Stimulated activated naive CD4-positive, alpha-beta T cell (primary cell): ENCODE measurements around the gene THAP2.
"Not testable (repeated sequence)": the region's sequence is repeated elsewhere in the genome, so short reads cannot be mapped to it uniquely, and the experiment has no call there.

Experiments
- DNase-seq, 6 experiments: peaks; one replicate each; lab custom pipeline; 2025; lab: John Stamatoyannopoulos, UW

The THAP2 gene

GRCh38 chr12:71662849-71663560 is 1.1 kb upstream of the THAP2 start:
- DNase-seq, result peak; percentile 66 to 90 (median 76)

DNA sequence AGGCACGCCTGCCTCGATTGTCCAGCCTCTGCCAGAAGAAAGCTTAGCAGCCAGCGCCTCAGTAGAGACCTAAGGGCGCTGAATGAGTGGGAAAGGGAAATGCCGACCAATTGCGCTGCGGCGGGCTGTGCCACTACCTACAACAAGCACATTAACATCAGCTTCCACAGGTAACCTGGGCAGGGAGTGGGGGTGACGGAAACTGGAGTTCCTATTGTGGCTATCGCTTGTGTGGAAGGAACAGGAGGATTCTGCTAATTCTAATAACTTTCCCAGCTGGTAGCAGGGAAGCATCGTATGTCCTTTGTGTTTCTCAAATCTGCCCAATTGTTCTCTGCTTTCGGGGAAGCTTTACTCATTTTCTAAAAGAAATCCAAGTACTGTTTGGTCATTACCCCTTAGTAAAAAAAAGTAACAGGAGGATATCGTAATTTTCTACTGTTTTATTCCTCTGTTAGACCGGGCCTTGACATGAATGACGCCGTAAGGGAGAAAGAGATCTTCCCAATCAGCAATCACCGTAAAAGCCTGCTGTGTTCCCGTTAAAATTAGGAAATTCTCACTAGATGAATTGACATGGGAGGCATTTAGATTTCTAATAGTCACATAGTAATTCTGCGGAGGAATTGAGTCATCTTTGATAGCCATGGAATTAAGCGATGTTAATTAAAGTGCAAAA is 449 bp downstream of the THAP2 start:
- DNase-seq, result no peak

- no peak for DNase-seq
Observed at GRCh38 chr12:71665090-71665463, 976 bp downstream of the THAP2 start.

GRCh38 chr12:71666259-71666658 is 2.2 kb downstream of the THAP2 start:
- no peak for DNase-seq

DNA sequence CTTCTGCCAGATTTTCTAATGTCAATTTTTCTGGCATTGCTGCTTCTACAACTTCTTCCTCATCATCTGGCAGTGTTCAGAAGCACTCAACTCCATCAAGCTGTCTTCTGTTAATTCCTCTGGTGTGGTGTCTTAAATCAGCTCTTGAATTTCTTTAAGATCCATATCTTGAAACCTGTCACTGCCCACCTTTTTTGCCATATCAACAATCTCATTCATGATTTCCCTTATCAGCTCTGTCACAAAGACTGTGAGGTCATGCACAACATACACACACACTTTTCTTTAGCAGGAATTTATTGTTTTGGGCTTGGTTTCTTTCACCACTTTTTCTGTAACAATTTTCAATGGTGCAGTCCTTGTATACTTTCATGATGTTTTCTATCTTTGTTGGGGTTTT is 7.2 kb downstream of the THAP2 start:
- no peak for DNase-seq

GRCh38 chr12:71671816-71672215 is 7.7 kb downstream of the THAP2 start:
- DNase-seq, result no peak

DNA sequence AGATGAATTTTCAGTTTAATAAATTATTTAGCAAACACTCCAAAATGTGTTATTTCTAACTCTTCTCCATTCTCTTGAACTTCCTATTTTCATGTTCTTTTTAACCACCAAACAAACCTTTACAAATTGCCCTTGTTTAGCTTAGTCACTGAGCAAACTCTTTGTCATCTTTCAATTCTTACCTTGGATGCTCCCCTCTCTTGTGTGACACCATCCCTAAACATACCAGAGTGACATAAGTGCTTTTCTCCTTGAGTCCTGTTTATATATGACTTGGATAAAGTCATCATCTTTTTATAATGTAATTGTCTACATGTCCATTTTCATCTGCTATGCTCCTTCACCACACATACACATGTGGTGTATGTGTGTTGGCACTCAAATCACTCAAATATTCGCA is 18.4 kb downstream of the THAP2 start:
- DNase-seq, result no peak

DNA sequence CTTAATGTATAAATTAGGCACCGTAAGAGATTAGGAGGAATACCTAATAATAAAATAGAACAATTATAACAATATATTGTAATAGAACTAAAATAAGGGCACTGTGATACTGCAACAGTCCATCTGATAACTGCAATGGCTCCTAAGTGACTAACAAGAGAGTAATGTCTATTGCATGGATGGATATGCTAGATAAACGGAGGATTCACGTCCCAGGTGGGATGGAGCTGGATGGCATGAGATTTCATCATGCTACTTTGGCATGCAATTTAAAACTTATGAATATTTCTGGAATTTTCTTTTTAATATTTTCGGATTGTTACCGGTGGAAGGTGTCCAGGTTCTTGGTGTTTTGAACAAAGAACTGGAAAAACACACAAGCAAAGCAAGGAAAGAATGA is 19.5 kb downstream of the THAP2 start:
- no peak for DNase-seq

DNA sequence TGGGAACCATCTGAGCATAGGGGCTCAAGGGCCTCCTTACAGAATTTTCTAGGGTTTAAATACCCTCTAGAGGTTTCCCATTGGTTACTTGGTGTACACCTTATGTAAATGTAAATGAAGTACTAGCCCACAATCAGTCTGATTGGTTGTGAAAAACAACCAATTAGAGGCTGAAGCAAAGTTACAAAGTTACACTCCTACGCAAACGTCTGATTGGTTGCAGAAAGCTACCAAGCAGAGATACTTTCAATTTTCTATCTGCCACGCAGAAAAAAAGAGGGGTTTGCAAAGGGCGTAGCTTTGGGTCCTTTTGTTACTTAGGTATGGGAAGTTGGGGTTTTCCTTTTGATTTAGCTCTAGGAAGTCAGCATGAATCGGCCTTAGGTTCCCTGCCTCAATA is 20.0 kb downstream of the THAP2 start:
- DNase-seq, result peak in 4 of 6 experiments; percentile 2 to 57 (median 44)

DNA sequence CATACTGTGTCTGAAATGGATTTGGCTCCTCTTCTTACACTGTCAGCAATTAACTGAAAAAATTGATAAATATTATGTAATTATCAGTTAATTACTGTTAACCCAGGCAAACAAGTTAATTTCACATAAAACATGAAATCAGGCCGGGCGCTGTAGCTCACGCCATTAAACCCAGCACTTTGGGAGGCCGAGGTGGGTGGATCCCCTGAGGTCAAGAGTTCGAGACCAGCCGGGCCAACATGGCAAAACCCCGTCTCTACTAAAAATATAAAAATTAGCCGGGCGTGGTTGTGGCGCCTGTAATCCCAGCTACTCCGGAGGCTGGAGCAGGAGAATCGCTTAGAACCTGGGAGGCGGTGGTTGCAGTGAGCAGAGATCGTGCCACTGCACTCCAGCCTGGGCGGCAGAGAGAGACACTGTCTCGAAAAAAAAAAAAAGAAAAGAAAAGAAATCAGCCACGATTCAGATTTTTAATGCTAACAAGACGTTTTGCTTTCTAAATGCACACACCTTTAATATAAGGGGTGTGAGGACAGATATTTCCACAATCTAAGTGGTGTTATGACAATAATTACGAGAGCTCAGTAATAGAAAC is 21.3 kb downstream of the THAP2 start:
- DNase-seq, result peak in 1 of 6 experiments; percentile 14

DNA sequence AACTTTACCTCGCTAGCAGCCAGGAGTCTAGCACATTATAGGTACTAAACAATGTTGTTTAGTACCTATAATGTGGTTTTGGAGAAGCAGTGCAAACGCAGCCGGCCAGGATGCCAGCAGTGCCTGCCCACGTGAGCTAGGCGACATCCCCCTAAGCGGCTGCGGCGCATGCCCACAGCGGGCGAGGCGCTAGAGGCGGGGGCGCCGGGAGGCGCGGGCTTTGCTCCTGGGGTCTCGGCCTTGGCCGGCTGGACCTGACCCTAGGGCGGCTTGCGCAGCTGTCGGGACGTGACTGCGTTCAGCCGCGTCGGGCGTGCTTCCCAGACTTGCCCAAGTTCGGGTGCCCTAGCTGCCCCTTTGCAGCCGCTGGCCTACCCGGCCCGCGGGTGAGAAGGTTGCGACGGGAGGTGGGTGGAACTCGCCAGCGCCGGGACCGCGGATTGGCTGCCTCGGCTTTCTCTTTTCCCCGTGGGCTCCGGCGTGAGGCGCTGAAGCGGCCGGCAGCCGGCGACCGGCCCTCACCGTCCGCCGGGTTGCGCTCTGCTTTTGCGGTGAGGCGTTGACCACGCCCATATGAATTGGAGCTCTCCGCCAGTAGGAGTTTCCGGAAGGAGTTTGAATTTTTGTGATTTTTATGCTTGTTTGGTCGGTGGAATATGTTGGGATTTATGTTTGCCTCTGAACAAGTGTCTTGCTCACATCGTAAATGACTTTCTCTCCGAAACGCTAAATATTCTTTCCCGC is 22.0 kb downstream of the THAP2 start, which contains the start of gene TMEM19:
Gene TMEM19 (plus strand): TSS at position 169 of the 744 bp plus-strand sequence. CDS start 599 bp downstream, outside the sequence.
- DNase-seq, result peak; percentile 69 to 94 (median 81)

GRCh38 chr12:71686658-71687025 is 22.5 kb downstream of the THAP2 start:
- no peak for DNase-seq

DNA sequence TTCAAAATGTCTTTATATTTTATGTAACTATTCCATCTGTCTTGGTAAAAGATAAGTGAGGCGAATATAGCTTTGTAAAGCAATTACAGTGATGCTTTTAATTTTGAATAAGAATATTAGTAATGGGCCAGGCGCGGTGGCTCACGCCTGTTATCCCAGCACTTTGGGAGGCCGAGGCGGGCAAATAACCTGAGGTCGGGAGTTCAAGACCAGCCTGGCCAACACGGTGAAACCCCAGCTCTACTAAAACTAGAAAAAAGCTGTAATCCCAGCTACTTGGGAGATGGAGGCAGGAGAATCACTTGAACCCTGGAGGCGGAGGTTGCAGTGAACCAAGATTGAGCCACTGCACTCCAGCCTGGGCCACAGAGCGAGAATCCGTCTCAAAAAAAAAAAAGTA is 23.1 kb downstream of the THAP2 start:
- not testable (repeated sequence) for DNase-seq

DNA sequence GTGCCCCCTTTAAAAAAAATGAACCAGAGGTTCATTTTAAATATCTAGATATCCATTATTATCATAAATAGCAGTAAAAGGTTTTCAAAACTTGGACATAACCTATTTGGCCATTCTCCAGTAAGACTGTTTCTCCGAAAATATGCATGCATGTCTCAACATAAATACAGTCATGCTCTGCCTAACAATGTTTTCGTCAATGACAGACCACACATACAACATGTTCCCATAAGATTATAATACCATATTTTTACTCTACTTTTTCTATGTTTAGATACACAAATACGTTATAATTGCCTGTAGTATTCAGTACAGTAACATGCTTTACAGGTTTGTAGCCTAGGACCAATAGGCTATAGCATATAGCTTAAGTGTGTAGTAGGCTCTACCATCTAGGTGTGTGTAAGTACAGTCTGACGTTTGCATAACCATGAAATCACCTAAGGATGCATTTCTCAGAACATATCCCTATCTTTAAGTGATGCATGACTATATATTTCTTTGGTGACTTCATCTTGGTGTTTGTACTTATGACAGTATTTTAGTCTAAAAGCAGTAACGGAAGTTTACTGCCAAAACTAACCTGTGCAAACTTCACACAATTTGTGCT is 25.0 kb downstream of the THAP2 start:
- no peak for DNase-seq

DNA sequence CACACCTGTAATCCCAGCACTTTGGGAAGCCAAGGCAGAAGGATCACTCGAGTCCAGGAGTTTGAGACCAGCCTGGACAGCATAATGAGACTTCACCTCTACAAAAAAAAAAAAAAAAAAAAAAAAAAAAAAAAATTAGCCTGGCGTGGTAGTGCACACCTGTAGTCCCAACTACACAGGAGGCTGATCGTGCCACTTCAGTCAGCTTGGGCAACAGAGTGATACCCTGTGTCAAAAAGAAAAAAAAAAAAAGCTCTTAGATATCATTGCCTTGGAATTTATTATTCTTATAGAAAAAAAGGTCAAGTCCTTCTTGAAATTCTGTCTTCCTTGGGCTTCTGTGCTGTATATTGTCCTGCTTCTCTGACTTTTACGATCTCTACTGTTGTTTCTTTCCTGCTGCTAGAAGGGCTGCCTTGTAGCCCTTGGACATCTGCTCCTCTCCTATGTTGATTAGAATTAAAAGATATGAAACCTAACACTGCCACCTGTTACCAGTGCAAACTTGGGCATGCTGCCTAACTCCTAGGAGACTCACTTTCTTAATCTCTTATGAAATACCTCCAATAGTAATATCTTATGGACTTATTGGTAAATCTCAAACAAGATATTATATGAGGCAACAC is 27.5 kb downstream of the THAP2 start:
- DNase-seq, result no peak

GRCh38 chr12:71693126-71693525 is 29.0 kb downstream of the THAP2 start:
- DNase-seq, result no peak

- DNase-seq, result not testable (repeated sequence)
Observed at GRCh38 chr12:71693651-71694050, 29.6 kb downstream of the THAP2 start.

GRCh38 chr12:71694099-71694820 is 30.2 kb downstream of the THAP2 start:
- no peak for DNase-seq

DNA sequence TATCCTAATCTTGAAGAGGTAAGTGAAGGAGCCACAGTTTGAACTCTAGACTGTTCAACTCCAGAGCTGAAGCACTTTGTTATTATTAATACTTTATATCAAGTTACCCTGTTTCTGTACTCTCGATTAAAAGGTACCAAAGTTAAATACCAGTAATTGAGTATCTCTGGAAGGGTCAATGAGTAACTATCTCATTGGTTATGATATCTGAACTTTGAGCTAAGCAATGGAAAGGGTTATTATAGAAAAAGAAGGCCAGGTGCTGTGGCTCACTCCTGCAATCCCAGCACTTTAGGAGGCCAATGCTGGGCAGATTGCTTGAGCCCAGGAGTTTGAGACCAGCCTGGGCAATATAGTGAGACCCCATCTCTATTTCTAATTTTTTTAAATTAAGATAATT is 31.7 kb downstream of the THAP2 start:
- DNase-seq, result no peak

DNA sequence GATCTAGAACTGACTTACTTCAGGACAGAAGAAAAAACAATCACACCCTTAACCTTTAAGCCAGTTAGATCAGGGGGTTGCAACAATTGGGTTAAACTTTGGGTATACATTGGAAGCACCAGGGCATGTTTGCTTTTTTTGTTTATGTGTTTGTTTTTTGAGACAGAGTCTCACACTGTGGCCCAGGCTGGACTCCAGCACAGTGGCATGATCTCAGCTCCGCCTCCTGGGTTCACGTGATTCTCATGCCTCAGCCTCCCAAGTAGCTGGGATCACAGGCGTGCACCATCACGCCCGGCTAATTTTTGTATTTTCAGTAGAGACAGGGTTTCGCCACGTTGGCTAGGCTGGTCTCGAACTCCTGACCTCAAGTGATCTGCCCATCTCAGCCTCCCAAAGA is 38.1 kb downstream of the THAP2 start:
- not testable (repeated sequence) for DNase-seq

DNA sequence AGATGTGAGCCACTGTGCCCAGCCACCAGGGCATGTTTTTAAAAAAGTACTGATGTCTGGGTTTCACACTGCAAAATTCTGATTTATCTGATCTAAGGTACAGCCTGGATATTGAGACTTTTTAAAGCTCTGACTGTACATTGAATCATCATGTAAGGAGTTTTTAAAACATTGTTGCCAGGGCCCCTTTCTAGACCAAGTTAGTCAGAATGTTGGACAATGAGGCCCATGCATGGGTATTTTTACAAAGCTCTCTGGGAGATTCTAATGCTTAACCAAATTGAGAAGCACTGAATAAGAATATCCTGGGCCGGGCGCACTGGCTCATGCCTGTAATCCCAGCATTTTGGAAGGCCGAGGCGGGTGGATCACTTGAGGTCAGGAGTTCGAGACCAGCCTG is 38.5 kb downstream of the THAP2 start:
- no peak for DNase-seq
